ENCODE results near the gene ZSWIM3. TPM values are rescaled to one million over a fixed set of nuclear protein-coding genes. Genes with fewer than 3 reads are reported as not detected.

The ZSWIM3 gene
- total and polyA plus RNA-seq, 2 of the 8 experiments (the other 6 are each of a cell fraction or from before 2014, with no cell fraction given) = 5.5 to 6.9 TPM

DNA sequence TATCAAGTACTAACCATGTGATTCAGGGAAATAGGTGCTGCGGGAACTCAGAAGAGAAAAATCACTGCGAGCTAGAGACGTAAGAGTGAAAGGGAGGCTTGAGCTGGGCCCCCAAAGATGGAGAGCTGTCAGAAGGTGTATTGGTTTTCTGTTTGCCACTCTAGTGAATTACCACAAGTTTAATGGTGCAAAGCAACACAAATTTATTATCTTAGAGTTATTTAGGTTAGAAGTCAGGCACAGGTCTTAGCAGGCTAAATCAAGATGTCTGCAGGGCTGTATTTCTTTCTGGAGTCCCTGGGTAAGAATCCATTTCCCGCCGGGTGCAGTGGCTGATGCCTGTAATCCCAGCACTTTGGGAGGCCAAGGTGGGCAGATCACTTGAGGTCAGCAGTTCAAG, 2.5 kb downstream of the ZSWIM3 start:
- Histone ChIP-seq H3K4me3 (ENCODE audit: extremely low read depth in 1 of 4, insufficient read depth in 2 of 4, low read depth in 3 of 4, low read length in 4 of 4) (no peak overlapping the region), H3K18ac (ENCODE audit: extremely low read depth, low read length) (no peak overlapping the region), H3K4ac (replicated peaks; ENCODE audit: insufficient read length, low read depth, low read length) (no peak overlapping the region), H4K8ac (ENCODE audit: extremely low read depth, insufficient read depth, low read length) (no peak overlapping the region), H3K23me2 (ENCODE audit: low read depth, low read length) (peaks cover 8% of the 10 kb centered on the region; the same call in 1 of the 2 replicates), H2BK12ac (ENCODE audit: low read depth, low read length) (no peak overlapping the region), H2BK5ac (ENCODE audit: low read depth, low read length) (no peak overlapping the region), H3K56ac (replicated peaks; ENCODE audit: insufficient read length, low read depth, low read length) (no peak overlapping the region), H3K27me3 (replicated peaks in 1 of 4; ENCODE audit: control insufficient read depth in 3 of 4, extremely low read depth in 1 of 4, insufficient read depth in 3 of 4, low read length in 3 of 4) (no peaks in the 10 kb centered on the region), H3K4me1 (replicated peaks in 1 of 4; ENCODE audit: control insufficient read depth in 3 of 4, insufficient read depth in 4 of 4, low read length in 3 of 4) (peaks cover 2 to 6% (median 4%) of the 10 kb centered on the region in 4 experiments), H2AFZ (ENCODE audit: low read length) (no peak overlapping the region), H3K4me2 (ENCODE audit: insufficient read depth in 1 of 2, low read depth in 2 of 2, low read length in 2 of 2) (no peak overlapping the region; a peak in 1 of 4 replicates), H3K79me1 (ENCODE audit: low read depth, low read length) (no peaks in the 10 kb centered on the region; the same call in 1 of the 2 replicates), H2BK20ac (ENCODE audit: low read length) (no peak overlapping the region), H4K20me1 (replicated peaks in 1 of 2; ENCODE audit: control insufficient read depth in 1 of 2, insufficient read depth in 2 of 2, low read length in 2 of 2) (no peaks in the 10 kb centered on the region), H2AK5ac (ENCODE audit: low read depth, low read length) (no peak overlapping the region), H3K23ac (ENCODE audit: insufficient read length) (no peak overlapping the region), H3K79me2 (ENCODE audit: control insufficient read depth in 1 of 2, insufficient read depth in 2 of 2, low read length in 2 of 2) (peaks cover 0 to 19% of the 10 kb centered on the region in 2 experiments; a peak in 2 of 4 replicates), H3K14ac (ENCODE audit: insufficient read length) (no peak overlapping the region), H4K5ac (ENCODE audit: insufficient read length, low read depth, low read length) (no peak overlapping the region), H4K91ac (replicated peaks; ENCODE audit: insufficient read length, low read length) (no peak overlapping the region), H2BK120ac (replicated peaks; ENCODE audit: low read depth, low read length) (no peak overlapping the region), H3K36me3 (ENCODE audit: control insufficient read depth in 2 of 4, insufficient read depth in 4 of 4, low read length in 3 of 4) (no peaks in the 10 kb centered on the region; a peak in 2 of 8 replicates), H3K9ac (replicated peaks in 1 of 4; ENCODE audit: extremely low read depth in 1 of 4, low read depth in 3 of 4, low read length in 3 of 4) (no peak overlapping the region), H3K9me3 (ENCODE audit: insufficient read depth in 2 of 2, low read depth in 1 of 2, low read length in 1 of 2) (no peaks in the 10 kb centered on the region), H2BK15ac (ENCODE audit: low read length) (no peak overlapping the region), H3K27ac (ENCODE audit: low read depth, low read length) (no peak overlapping the region)
- CTCF ChIA-PET (ENCODE audit: partially characterized antibody) = no interaction called here
- 83% methylated on average over 5 of the region's 5 CpGs; no CpG with 5 or more reads in 1 of the 2 experiments for WGBS, 2 experiments (ENCODE audit: extremely low coverage in 1 of 2, insufficient coverage in 1 of 2, insufficient read length in 1 of 2, insufficient replicate concordance in 2 of 2, low coverage in 1 of 2, low lambda C conversion rate in 2 of 2, missing lambda C conversion rate in 1 of 2)
- FAIRE-seq (no peak), DNase-seq (ENCODE audit: low read depth in 1 of 2, low spot score in 2 of 2) (no peak)
- POLR2A ChIA-PET (ENCODE audit: partially characterized antibody) = interaction anchor here (1.1 to 9.9 kb wide), 2 partner anchors 21 to 51 kb away, joined by 3 to 178 read pairs; partner anchors contain the start of gene SNX21
